Jurkat, Clone E6-1 (cell line): ENCODE measurements around the gene ADRA2B.
"Not testable (repeated sequence)": the region's sequence is repeated elsewhere in the genome, so short reads cannot be mapped to it uniquely, and the experiment has no call there.

Source experiments
- DNase-seq: peaks from one replicate; pipeline ENCODE4 v3.0.0-alpha.2; 2011; ENCODE audit warnings: low read depth, low spot score
- H3K4me3 ChIP-seq: 2 replicates; pipeline ENCODE4 v1.5.1; 2011; ENCODE audit warnings: mild to moderate bottlenecking, low read length, control low read depth, moderate library complexity

ADRA2B gene

GRCh38 chr2:96097441-96097840 lies 18.9 kb downstream of the ADRA2B start:
- H3K4me3 ChIP-seq: no peak overlapping the region
- no peak for DNase-seq

GRCh38 chr2:96095116-96095636 lies 21.2 kb downstream of the ADRA2B start:
- DNase-seq: no peak

GRCh38 chr2:96093528-96093927 lies 22.8 kb downstream of the ADRA2B start:
- H3K4me3 ChIP-seq: no peak overlapping the region
- DNase-seq: no peak

More at GRCh38 chr2:96095116-96095636, 21.2 kb downstream of the ADRA2B start:
- H3K4me3 ChIP-seq: no peak overlapping the region

GRCh38 chr2:96092951-96093350 lies 23.4 kb downstream of the ADRA2B start:
- no peak overlapping the region for H3K4me3 ChIP-seq
- DNase-seq: no peak

GRCh38 chr2:96092573-96092877 lies 23.8 kb downstream of the ADRA2B start:
- H3K4me3 ChIP-seq: no peak overlapping the region
- no peak for DNase-seq

GRCh38 chr2:96091711-96092572 lies 24.4 kb downstream of the ADRA2B start:
- DNase-seq: no peak
- H3K4me3 ChIP-seq: no peak overlapping the region

GRCh38 chr2:96091141-96091710 lies 25.1 kb downstream of the ADRA2B start:
- no peak for DNase-seq
- H3K4me3 ChIP-seq: no peak overlapping the region

- no peak overlapping the region for H3K4me3 ChIP-seq
- DNase-seq: no peak
These were observed 26.0 kb downstream of the ADRA2B start for GRCh38 chr2:96090196-96090926.

GRCh38 chr2:96089356-96090195 lies 26.8 kb downstream of the ADRA2B start:
- no peak for DNase-seq
- H3K4me3 ChIP-seq: no peak overlapping the region

- no peak overlapping the region for H3K4me3 ChIP-seq
- DNase-seq: no peak
These were observed 27.7 kb downstream of the ADRA2B start for GRCh38 chr2:96088340-96089335.

- DNase-seq: no peak
- H3K4me3 ChIP-seq: no peak overlapping the region
These were observed 29.2 kb downstream of the ADRA2B start for GRCh38 chr2:96087130-96087529.

GRCh38 chr2:96085541-96086355 lies 30.6 kb downstream of the ADRA2B start:
- DNase-seq: no peak
- H3K4me3 ChIP-seq: no peak overlapping the region

GRCh38 chr2:96084858-96085518 lies 31.4 kb downstream of the ADRA2B start:
- not testable (repeated sequence) for H3K4me3 ChIP-seq, DNase-seq

GRCh38 chr2:96083989-96084857 lies 32.1 kb downstream of the ADRA2B start:
- DNase-seq: no peak
- H3K4me3 ChIP-seq: no peak overlapping the region

GRCh38 chr2:96083064-96083939 lies 33.1 kb downstream of the ADRA2B start:
- H3K4me3 ChIP-seq: no peak overlapping the region
- no peak for DNase-seq
